Activated effector memory CD4-positive, alpha-beta T cell treated with Interleukin-2 at 50 U/mL for 16 hours (primary cell): ENCODE results near the gene BIRC3.
"Not testable (repeated sequence)": the region's sequence is repeated elsewhere in the genome, so short reads cannot be mapped to it uniquely, and the experiment has no call there.

Experiments
- DNase-seq: peaks from one replicate; pipeline ENCODE4 v3.0.0-alpha.2; 2020

Gene BIRC3

DNA sequence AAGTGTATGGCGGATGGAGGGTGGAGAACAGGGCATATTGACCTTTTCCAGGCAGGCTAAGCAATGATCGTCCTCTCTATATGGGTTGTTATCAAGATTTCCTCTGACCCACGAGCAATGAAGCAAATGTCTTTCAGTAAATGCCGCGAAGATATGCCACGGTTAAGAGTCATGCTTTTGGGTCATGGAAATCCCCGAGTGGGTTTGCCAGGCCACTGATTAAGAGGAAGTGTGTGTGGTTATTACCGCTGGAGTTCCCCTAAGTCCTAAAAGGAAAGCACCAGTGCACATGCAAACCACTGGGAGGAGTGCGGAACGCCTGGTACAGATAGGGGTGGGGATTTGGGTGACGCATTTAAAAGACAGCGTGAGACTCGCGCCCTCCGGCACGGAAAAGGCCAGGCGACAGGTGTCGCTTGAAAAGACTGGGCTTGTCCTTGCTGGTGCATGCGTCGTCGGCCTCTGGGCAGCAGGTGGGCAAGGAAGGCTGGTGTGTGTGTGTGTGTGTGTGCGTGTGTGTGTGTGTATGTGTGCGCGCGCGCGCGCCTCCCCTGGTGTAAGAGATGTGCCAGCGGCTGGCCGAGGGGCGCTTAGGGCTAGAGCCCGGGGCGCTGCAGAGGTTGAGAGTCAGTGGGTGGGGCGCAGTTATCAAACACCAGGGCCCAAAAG lies at the start of gene BIRC3:
Gene BIRC3 (plus strand): TSS at position 386 of the 669 bp plus-strand sequence. CDS start 7,026 bp downstream, outside the sequence.
- DNase-seq = peak; percentile 85

DNA sequence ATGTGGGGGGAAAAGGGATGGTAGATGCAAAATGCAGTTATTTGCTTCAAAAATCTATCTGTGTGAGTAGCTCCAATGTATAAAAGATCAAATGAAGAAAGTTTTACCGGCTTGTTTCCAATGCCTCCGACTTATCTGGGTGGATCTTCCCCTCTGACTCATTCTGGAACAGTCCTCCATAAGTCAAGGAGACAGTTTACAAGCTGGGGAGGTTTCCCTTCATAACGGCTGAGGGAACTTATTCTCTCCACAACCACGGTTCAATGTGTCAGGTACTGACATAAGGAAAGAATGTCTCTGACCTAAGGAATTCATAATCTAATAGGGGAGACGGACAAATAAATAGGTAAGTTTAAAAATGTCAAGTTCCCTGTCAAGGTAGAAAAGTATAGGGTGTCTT lies 49.7 kb upstream of the BIRC3 start:
- DNase-seq = no peak

DNA sequence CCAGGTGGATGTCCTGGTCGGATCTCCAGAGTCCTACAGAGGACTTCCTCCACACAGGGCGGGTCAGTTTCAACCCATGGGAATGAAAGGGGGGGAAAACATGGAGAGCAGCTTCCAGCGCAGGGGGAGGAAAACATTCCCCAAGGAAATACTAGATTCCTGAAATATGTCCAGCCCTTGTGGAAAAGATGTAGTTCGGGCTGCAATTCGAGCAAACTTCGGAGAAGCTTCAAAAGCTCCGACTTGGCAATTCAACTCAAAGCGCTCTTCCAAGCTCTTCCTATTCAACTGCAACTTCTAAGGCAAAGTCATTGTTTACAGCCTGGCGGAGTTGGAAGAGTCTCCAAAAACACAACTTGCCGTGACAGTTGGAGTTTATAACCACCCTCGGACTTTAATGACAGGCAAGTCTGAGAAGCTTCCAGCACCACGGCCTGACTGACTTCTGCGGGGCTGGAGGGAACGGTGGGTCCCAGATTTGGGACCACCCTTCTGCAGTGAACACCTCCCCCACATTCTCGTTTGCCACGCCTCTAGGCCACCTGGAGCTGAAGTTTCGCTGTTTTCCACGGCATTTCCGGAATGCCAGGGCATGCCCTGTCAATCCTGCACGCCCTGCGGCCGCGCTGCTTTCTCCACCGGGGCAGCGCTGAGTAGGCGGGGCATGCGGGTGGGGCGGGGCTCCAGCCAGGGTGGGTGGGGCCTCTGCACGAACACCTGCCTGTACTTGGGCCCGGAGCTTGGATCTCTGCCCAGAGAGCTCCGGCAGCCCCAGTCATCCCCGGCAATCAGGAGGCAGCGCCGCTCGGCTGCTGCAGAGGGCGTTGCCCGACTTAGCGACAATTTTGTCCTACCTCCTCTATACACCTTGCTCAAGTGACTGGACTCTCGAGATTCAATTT lies 49.0 kb upstream of the BIRC3 start:
- DNase-seq = peak; percentile 74

DNA sequence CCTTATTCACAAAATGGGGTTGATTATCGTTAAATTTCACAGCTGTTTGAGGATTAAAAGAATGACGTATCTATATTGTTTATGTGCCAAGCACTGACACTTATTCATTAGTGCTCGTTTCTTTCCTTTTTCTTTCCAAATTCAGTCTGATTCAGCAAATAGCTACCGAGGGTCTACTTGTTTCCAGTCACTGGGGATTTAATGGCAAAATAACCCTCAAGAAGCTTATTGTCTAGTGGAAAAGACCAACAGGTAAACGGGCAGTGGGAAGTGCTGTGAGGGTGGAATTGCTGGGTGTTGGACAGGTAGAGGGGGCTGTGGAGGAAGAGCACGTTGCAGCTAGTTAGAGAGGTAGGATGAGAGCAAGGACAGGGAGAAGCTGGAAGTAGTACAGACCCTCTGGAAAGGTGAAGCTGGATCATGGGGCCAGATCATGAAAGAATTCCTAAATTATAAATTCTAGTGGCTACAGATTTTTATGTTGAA lies 48.3 kb upstream of the BIRC3 start:
- no peak for DNase-seq

DNA sequence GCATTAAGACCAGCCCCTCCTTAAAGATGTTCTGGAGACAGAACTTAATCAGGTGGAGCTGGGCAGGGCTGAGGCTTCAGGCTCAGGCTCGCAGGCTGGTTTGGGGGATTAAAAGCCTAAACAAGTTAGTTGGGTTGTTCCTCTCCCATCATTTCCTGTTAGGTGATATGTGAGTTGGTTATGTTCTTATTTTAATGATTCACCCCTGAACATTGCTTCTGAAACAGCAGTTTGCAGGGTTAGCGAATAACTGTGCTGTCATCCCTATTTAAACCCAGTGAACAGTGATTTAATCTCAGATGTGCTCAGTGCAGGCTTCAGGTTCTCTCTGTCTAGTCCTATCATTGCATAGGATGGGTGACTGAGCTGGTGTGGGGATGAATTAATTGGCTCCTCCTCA lies 47.4 kb upstream of the BIRC3 start:
- DNase-seq = no peak

DNA sequence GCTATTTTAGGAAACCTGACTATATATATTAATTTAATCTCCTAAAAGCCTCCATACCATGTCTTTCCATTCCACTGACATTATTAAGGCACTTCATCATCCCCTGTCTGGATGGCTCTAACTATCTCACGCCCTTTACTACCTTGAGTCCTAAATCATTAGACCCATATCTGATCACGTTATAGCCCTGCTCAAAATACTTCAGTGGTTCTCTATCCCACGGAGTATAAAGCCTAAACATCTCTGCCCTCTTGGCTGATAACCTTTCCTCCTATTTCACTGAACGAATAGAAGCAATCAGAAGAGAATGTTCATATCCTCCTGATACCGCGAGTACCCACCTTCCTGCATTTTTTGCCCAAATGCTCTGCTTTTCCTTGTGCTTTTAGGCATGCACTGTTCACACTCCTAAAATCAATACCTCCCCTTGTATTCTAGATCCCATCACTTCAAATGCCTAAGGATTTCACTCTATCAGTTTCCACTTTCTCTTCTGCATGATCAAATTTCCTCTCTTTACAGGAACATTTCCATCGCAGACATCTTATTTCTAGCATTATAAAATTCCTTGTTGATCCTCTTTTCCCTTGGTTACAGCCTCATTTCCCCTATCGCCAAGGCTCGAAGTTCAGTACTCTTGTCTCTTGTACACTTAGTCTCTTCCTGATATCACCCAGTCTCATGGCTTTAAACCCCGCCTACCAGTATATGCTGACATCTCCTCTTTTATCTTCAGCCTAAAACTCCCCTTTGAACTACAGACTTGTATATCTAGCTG lies 45.0 kb upstream of the BIRC3 start:
- DNase-seq = no peak

DNA sequence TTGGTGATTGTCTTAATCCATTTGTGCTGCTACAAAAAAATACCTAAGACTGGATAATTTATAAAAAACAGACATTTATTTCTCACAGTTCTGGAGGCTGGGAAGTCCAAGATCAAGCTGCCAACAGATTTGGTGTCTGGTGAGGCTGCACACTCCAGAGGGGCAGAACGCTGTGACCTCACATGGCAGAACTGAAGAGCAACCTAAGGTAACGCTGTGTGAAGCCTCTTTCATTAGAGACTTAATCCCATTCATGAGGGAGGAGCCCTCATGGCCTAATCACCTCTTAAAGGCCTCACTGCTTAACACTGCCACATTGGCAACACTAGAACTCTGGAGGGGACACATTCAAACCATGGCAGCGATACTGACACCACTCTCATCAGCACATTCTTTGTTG lies 42.7 kb upstream of the BIRC3 start:
- DNase-seq = no peak

DNA sequence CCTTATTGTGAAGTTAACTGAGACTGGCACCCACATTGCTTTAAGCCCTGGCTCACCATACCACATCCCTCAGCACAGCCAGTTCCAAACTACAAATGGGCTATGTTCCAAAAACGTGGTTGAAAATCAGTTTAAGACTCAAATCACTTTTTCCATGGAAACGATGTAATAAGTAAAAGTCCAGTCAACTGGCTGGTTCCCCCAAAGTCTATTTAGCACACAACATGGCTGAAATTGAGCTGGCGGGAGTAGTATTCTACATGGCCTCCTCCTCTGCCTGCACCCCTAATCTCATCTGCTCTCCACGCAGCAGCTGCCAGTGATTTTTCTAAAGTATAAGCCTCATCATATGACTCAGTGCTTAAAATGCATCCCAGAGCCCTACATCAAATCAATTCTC lies 40.9 kb upstream of the BIRC3 start:
- DNase-seq = no peak

DNA sequence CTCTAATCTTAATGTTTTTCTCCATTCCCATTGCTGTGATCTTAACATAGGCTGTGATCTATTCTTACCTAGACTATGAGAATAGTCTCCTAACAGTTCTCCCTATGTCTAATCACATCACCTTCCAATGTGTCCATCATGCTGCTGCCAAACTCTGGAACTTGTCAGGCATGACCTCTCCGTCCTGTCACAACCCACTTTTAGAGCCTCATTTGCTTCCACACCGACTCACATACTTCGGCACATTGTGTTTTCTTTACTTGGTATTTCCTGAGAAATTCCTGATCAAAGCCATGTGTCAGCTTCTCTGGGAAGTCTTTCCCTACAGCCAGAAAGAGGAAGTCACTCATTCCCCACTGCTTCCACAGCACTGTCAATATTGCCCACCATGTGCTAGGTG lies 40.5 kb upstream of the BIRC3 start:
- DNase-seq = no peak

DNA sequence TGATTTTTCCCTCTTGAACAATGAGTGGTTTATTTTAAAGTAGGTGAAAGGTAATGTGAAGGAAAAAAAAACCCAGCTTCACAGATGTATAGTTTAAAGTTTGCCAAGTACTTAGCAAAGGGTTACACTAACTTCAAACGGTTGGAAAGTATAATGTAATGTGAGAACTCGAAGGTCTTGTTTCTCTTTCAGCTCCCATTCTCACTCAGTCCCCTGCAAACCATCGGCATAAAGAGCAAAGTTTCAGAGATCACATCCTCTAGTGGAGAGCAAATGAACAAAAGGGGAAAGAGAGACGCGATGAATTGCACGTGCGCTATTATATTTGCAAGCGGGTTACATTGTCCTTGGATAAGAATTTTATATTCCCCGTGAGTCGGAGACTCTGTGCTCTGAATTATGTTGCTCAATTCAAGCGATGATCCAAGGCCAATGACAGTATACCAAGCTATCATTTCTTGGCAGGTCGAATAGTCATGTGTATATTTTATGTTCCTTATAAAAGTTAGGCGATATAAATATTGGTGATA lies 37.6 kb upstream of the BIRC3 start:
- DNase-seq = no peak

DNA sequence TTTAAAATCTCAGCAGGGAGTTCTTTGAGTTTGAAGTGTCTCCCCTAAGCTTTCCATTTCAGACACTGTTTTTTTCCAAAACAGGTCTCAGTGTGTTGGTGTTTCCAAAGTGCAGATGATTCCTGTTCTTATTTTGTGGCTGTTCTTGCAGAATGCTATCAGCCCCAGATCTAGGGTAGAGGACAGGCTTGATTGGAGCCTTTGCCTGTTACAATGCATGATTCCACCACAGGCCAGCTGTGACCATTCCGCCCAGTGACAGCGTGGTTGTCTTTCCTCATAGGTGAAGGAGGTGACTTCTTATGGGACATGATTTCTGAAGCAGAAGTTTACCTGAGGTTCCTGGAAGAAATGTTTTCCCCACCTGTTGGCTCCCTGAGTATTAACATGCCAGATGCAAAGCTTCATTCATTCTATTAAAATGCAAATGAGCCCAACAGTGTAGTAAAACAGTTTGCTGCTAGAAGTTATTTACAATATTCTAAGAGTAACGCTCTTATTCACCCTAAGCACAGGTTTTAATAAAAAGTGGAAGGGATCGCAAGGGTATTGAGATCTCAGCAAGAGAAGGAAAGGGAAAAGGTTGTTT lies 36.9 kb upstream of the BIRC3 start:
- no peak for DNase-seq

DNA sequence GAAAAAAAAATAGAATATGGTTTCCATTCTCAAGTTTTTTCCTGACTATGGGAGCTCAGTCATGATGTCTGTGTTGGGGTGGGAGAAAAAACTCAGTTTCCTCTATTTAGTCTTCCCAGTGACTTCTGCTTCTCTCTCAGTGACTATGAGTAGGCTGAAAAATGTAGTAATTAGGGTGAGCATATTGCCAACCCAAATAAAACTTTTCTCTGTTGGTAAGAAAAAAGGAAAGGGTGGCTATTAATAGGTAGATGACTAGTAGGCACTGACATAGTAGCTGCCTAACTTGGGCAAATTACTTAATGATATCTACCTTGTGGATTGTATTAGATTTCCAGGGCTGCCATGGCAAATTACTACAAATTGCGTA lies 34.2 kb upstream of the BIRC3 start:
- no peak for DNase-seq

DNA sequence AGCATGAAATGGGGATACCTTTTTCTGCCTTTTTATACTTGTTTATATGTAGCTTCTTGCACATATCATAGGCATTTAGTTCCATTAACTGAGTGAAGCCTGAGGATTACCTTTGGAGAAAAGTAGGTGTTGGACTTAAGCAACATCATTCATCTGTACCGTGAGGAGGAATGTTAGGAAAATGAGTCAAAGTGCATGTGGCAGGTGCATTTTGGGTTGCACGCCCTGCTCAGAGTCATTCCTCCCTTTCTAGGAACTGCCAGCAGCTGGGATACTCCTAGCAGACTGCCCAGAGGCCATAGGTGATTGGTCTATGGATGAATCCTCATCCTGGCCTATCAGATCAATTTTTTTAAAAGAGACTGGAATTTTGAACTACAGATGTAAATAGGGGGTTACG lies 33.3 kb upstream of the BIRC3 start:
- no peak for DNase-seq

DNA sequence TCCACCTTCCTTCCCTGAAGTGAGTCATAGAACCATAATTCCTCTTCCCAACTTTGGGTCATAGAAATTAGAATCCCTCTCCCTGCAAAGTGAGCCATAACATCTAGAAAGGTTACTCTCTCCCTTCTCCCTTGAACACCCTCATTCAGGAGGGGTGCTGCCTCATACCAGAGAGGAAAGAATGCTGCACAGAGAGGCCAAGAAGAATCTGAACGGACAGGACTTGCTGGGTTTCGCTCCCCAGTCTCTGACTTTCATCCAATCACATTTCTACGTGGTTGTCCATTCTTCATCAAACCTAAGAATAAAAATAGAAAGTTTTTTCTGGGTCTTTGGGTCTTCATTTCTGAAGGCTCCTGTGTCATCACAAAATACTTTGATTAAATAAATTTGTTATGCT lies 31.0 kb upstream of the BIRC3 start:
- DNase-seq = no peak

DNA sequence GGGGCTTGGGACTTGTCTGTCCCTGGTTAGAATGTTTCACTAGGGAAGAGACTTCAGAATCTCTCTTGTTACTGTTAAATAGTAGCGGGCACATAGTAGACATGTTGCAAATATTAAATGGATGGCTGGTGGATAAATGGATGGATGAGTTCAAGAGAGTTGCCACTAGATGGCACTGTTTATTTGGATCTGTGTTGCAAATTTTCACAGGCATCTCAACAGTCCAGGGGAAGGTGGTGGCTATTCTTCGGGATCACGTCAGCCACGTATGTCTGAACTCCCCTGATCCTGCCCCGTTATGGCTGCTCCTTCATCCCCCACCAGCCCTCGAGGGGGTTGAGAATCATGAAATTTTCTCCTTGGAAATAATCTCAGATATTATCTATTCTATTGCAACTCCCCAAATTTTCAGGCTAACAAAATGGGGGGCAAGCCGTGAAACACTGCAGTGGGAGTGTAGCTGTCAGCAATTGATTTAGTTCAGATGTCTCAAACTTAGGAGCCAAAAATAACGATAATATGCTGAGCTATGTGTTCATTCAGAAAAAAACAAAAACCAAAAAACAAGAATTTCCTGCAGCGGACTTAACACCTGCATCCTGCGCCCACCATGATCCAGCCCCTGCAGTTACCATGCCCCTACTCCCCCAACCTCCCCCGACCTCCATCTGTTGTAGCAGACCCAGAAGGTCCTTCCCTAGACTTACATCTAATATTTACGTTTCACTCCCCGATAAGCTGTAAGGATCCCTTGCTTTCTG lies 29.1 kb upstream of the BIRC3 start:
- DNase-seq = no peak

DNA sequence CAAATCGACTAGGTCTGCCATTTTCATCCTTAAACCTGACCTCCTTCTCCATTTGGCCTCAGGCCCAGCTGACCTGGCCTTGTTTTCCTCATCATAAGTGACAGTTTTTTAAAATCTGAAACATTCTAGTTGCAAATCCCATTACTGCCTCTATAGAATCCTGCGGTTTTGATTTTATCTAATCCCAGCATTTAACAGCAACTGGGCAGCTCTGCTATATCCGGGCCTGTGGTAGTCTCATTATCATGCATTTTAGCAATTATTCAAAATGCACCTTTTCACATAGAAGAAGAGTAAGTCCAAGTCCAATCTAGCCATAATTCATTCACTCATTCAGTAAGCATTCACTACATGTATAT lies 28.6 kb upstream of the BIRC3 start:
- DNase-seq = no peak

DNA sequence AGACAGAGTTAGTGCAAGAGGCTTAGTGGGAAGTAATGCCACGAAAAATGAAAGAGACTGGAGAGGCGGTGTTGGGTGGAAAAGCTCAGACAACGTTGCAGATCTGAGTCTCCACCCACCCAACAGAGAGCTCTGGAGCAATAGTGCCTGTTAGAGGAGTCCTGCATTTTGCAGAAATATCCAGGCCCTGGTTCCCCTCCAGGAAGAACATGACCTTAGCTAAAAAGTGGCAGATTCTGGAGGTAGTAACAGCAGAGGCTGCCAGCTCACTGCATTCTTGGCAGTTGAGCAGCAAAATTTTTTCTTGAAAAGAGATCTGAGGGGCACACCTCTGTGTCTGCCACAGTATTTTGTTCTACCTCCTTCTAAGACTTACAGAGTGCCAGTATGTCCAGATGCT lies 27.7 kb upstream of the BIRC3 start:
- no peak for DNase-seq

DNA sequence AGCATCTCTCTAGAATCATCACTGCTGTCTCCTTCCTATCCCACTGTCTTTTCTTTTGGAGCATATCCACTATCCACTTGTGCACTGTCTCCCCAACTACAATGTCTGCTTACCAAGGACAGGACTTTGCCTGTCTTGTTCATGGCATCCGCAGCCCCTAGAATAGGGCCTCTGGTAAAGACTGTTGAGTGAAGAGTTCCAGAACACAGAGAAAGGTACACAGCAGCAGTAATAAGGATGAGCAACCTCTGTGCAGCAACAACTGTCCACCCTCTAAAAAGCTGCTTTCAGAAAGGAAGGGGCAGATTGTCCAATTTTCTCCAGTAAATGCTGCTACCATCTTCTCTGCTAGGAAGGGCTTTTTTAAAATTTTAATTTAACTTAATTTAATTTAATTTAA lies 25.5 kb upstream of the BIRC3 start:
- DNase-seq = no peak

DNA sequence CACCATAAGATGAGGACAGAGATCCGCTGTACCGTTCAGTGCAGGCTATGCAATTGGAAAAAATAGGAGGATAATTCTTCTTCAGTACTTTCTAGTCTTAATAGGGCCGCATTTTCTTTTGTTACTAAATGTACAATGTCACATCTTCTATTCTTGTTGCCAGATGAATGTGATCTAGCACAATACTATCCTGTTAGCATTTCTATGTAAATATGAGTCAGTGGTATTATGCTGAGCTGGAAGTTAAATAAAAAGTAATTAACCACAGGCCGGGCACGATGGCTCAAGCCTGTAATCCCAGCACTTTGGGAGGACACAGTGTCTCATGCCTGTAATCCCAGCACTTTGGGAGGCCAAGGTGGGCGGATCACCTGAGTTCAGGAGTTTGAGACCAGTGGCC lies 24.4 kb upstream of the BIRC3 start:
- no peak for DNase-seq

DNA sequence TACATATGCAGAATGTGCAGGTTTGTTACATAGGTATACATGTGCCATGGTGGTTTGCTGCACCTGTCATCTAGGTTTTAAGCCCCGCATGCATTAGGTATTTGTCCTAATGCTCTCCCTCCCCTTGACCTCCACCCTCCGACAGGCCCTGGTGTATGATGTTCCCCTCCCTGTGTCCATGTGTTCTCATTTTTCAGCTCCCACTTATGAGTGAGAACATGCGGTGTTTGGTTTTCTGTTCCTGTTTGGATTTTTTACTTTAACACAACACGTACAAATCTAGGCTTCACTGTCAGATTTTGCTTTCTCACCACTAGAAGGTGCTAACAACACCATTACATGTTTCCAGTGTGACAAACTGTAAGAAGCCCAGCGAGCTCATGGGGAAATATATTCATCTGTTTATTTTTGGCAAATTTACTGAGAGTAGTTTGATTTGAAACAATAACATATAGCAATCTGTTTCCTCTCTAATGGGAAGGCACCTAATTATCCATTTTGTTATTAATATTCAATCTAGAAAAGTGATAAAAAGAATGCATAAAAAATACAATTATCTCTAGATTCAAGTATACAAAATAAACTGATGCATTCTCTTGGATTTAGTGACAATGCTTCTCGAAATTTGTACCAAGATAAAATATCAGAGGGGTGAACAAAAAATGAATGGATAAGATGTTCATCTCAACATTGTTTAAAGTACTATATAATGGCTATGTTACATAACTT lies 23.2 kb upstream of the BIRC3 start:
- no peak for DNase-seq

DNA sequence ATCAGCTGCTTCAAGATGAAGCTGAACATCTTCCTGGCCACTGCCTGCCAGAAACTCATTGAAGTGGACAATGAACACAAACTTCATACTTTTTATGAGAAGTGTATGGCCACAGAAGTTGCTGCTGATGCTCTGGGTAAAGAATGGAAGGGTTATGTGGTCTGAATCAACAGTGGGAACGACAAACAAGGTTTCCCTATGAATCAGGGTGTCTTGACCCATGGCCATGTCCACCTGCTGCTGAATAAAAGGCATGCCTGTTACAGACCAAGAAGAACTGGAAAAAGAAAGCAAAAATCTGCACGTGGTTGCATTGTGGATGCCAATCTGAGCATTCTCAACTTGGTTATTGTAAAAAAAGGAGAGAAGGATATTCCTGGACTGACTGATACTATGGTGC lies 22.2 kb upstream of the BIRC3 start:
- DNase-seq = no peak

DNA sequence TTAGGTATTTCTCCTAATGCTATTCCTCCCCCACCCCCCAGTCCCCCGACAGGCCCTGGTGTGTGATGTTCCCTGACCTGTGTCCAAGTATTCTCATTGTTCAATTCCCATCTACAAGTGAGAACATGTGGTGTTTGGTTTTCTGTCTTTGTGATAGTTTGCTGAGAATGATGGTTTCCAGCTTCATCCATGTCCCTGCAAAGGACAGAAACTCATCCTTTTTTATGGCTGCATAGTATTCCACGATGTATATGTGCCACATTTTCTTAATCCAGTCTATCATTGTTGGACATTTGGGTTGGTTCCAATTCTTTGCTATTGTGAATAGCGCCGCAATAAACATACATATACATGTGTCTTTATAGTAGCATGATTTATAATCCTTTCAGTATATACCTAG lies 20.5 kb upstream of the BIRC3 start:
- DNase-seq = not testable (repeated sequence)
